Measurements from ENCODE around the gene HDAC4.

GRCh38 chr2:239235311-239235710 is 165.5 kb downstream of the HDAC4 start:
- no peak for TF ChIP-seq NR3C1 (CRISPR knock-in tag; conservative IDR thresholded peaks at IDR 0.05; ENCODE audit: low read depth)
- TF ChIP-seq ZNF317 (CRISPR knock-in tag; IDR thresholded peaks at IDR 0.05; ENCODE audit: borderline replicate concordance, low read depth), result no peak
- TF ChIP-seq ZNF232 (CRISPR knock-in tag; IDR thresholded peaks at IDR 0.05), result no peak
- TF ChIP-seq, protein P1, sequence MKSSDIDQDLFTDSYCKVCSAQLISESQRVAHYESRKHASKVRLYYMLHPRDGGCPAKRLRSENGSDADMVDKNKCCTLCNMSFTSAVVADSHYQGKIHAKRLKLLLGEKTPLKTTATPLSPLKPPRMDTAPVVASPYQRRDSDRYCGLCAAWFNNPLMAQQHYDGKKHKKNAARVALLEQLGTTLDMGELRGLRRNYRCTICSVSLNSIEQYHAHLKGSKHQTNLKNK (CRISPR knock-in tag; IDR thresholded peaks at IDR 0.05), result no peak
- TF ChIP-seq, protein P2, sequence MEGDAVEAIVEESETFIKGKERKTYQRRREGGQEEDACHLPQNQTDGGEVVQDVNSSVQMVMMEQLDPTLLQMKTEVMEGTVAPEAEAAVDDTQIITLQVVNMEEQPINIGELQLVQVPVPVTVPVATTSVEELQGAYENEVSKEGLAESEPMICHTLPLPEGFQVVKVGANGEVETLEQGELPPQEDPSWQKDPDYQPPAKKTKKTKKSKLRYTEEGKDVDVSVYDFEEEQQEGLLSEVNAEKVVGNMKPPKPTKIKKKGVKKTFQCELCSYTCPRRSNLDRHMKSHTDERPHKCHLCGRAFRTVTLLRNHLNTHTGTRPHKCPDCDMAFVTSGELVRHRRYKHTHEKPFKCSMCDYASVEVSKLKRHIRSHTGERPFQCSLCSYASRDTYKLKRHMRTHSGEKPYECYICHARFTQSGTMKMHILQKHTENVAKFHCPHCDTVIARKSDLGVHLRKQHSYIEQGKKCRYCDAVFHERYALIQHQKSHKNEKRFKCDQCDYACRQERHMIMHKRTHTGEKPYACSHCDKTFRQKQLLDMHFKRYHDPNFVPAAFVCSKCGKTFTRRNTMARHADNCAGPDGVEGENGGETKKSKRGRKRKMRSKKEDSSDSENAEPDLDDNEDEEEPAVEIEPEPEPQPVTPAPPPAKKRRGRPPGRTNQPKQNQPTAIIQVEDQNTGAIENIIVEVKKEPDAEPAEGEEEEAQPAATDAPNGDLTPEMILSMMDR (IDR thresholded peaks at IDR 0.05), result no peak
- TF ChIP-seq TEAD4 (CRISPR knock-in tag; IDR thresholded peaks at IDR 0.05), result no peak
- TF ChIP-seq, protein P3, sequence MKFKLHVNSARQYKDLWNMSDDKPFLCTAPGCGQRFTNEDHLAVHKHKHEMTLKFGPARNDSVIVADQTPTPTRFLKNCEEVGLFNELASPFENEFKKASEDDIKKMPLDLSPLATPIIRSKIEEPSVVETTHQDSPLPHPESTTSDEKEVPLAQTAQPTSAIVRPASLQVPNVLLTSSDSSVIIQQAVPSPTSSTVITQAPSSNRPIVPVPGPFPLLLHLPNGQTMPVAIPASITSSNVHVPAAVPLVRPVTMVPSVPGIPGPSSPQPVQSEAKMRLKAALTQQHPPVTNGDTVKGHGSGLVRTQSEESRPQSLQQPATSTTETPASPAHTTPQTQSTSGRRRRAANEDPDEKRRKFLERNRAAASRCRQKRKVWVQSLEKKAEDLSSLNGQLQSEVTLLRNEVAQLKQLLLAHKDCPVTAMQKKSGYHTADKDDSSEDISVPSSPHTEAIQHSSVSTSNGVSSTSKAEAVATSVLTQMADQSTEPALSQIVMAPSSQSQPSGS (CRISPR knock-in tag; IDR thresholded peaks at IDR 0.05; ENCODE audit: borderline replicate concordance, low read depth), result no peak

All from WTC11 (cell line).